T follicular helper cell (primary cell): ENCODE data around the gene FMO4.
A peak's percentile ranks its signal among the peaks of the same experiment; 100 is the strongest.
"Not testable (repeated sequence)": the region's sequence is repeated elsewhere in the genome, so short reads cannot be mapped to it uniquely, and the experiment has no call there.

Source experiments
- DNase-seq: peaks from one replicate; pipeline ENCODE4 v3.0.0-alpha.2; 2020; ENCODE audit warnings: low read depth
- total RNA-seq, 2 experiments: gene quantifications; one replicate each; lab custom pipeline; 2026; lab: John Stamatoyannopoulos, UW

The FMO4 gene, protein sequence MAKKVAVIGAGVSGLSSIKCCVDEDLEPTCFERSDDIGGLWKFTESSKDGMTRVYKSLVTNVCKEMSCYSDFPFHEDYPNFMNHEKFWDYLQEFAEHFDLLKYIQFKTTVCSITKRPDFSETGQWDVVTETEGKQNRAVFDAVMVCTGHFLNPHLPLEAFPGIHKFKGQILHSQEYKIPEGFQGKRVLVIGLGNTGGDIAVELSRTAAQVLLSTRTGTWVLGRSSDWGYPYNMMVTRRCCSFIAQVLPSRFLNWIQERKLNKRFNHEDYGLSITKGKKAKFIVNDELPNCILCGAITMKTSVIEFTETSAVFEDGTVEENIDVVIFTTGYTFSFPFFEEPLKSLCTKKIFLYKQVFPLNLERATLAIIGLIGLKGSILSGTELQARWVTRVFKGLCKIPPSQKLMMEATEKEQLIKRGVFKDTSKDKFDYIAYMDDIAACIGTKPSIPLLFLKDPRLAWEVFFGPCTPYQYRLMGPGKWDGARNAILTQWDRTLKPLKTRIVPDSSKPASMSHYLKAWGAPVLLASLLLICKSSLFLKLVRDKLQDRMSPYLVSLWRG
- 1.8 to 2.0 reads per million in 2 experiments for total RNA-seq

- DNase-seq, result peak; percentile 80
Measured at GRCh38 chr1:171313835-171314320, at the start of gene FMO4. Gene FMO4 (plus strand): TSS chr1:171314183. CDS start chr1:171319826, 5,643 bp downstream.

GRCh38 chr1:171265686-171266085 lies 48.3 kb upstream of the FMO4 start:
- no peak for DNase-seq

GRCh38 chr1:171266930-171267329 lies 47.1 kb upstream of the FMO4 start:
- DNase-seq, result no peak

GRCh38 chr1:171267391-171267790 lies 46.6 kb upstream of the FMO4 start:
- DNase-seq, result no peak

- DNase-seq, result no peak
Measured at GRCh38 chr1:171270806-171271205, 43.2 kb upstream of the FMO4 start.

GRCh38 chr1:171277534-171277933 lies 36.4 kb upstream of the FMO4 start:
- DNase-seq, result no peak

DNA sequence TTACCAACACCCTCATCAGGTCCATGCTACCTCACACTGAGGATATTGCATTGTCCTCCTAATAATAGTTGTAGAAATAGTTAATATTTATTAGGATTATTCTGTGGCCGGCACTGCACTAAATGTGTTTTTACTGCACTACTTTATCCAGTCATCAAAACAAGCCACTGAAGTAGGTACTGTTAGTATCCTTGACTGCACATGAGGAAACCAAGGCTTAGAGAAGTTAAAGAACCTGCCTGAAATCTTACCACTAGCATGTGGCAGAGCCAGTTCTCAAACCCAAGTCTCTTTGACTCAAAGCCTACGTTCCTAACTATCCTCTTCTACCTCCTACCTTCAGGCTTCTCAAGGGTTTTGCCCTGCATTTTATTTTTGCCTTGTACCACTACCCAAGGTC lies 34.7 kb upstream of the FMO4 start:
- DNase-seq, result no peak

GRCh38 chr1:171279678-171280077 lies 34.3 kb upstream of the FMO4 start:
- DNase-seq, result no peak

GRCh38 chr1:171280599-171280998 lies 33.4 kb upstream of the FMO4 start:
- no peak for DNase-seq

DNA sequence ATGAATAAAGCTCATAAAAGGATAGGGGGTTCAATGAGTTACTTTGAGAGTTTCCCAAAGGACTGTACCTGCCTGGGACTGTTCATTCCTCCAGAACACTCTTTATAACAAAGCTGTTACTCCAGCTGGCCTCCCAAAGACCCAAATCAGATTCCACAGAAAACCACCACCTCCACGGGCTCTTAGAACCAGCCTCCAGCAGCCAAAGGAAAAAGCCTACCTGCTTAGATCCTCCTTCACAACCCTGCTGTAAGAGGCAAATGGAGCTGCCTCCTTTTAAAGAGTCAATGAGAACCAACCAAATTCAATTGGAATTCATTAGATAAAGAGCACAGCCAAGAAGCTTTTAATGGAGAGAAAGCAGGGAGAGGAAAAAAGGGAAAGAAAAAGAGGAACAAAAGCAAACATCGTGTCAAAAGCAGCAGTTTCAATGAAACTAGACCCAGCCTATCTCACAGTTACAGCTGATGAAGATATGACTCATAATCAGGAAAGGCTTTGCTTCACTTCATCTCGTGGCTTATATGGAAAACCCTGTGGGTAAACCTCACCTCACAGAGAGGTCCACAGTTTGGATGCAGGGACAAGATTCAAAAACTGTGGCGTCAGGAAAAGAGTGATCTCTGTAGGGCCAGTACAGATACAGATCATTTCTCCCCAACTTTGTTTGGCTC lies 27.8 kb upstream of the FMO4 start:
- no peak for DNase-seq

DNA sequence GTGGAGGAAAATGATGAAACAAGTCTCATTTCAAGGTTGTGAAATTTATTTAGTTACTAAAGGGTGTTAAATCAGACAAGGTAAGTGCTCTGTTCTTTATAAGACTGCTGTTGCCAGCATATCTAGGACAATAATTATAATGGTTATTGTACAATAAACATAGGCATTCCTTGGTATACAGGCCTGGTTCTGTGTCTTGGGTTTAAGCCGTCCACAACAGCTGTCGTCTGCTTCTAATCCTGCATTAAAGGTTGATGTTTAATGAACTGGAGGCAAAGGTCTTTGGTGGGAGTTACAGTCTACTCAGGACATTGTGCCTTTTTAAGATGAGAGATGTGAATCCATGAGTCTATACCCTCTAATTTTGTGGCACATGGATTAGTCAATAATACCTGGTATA lies 23.4 kb upstream of the FMO4 start:
- no peak for DNase-seq

DNA sequence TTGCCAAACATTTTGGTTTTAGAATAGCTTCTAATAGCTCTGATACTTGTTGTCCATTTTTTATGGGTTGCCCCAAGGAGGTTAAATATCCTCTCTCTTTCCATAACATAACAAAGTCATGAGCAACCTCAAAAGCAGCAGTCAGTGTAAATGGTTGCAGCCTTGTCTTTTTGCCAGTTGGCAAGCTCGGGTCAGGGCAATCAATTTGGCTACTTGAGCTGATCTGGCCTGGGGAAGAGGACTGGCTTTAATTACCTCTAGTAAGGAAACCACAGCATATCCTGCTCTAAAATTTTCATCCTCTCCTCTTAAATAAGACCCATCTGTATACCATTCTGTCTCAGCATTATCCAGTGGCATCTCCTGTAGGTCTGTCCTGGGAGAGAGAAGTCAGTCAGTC lies 21.2 kb upstream of the FMO4 start:
- no peak for DNase-seq

DNA sequence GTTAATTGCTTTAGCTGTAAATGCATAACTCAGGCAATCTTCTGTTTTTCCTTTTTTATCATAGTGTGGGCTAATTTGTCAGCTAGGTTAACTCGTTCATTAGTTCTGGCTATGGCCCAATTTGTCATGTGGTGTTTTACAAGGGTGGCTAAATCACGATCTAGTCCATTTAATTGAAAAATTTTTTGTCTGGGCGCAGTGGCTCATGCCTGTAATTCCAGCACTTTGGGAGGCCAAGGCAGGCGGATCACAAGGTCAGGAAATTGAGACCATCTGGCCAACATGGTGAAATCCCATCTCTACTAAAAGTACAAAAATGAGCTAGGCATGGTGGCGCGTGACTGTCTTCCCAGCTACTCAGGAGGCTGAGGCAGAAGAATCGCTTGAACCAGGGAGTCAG lies 18.6 kb upstream of the FMO4 start:
- DNase-seq, result not testable (repeated sequence)

- no peak for DNase-seq
Measured at GRCh38 chr1:171295821-171296220, 18.2 kb upstream of the FMO4 start.

DNA sequence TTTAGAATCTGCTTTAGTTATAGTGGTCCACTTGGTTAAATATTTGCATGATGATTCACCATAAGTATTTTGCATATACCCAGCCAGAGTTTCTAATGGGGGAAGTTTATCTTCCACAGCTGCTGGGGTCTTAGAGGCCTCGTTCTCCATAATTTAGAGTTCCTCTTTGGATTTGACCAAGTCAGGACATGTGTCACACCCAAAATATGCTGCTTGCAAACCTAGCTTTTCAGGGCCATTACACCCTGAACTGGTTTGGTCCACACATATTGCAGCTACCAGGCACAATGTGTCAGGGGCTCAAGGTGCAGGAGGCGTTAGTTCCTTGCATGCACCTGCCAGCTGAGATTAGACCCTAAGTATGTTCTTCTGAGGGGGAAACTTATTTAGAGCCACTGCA lies 17.1 kb upstream of the FMO4 start:
- DNase-seq, result no peak

DNA sequence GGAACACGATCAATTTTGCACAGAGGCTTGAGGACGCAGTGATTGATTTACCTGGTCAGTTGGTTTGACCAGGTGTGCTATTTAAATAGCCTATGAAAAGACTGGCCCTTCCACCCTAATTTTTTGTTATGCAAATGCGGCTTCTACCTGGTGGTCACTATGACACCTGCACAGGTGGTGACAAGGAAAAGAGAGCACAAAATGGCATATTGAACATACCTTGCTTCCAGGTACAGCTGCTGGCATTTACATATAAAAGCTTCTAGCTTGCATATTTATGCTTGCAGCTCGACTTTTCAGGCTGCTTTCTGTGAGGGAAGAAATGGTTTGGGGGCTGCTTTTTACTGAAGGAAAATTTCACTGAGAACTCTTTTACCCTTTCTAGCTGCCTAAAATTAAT lies 15.3 kb upstream of the FMO4 start:
- DNase-seq, result no peak

DNA sequence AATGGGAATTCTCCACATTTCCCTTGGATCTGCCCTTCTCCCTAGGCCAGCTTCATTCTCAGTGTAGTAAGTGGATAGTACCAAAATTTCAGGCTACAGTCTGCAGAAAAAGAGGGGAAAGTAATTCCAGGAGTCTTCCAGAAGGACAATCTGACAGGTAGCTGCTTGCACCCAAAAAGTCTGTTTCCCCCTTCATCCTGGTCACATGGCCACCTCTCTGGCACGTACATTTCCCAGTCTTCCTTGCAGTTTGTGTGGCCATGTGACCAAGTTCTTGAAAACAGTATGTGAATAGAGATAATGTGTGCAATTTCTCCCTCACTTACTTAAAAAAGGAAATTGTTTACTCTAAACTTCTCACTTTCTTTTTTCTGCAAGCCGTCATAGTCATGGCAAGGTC lies 14.6 kb upstream of the FMO4 start:
- DNase-seq, result no peak

DNA sequence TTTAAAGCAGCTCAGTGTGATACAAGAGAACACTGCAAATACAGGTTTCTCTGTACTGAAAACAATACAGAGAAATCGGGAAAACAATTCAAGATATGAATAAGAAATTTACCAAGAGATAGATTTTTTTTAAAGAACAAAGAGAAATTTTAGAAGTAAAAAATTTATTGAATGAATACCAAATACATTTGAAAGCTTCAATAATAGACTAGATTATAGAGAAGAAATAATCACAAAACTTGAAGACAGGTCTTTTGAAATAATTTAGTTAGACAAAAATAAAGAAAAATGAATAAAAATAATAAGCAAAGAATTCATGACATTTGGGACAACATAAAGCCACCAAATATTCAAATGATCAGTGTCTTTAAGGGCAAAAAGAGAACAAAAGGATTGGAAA lies 13.6 kb upstream of the FMO4 start:
- no peak for DNase-seq

DNA sequence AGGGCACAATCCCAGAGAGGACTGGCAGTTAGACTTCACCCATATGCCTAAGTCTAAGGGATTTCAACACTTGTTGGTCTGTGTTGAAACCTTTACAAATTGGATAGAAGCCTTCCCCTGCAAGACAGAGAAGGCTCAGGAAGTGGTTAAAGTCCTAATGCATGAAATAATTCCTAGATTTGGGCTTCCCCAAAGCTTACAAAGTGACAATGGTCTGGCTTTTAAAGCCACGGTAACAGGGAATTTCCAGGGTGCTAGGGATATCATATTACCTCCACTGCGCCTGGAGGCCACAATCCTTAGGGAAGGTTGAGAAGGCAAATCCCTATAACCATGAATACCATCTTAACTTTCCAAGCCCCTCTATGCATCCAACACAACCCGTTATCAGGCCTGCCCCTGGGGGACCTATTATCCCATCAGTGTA lies 3.3 kb upstream of the FMO4 start:
- no peak for DNase-seq

DNA sequence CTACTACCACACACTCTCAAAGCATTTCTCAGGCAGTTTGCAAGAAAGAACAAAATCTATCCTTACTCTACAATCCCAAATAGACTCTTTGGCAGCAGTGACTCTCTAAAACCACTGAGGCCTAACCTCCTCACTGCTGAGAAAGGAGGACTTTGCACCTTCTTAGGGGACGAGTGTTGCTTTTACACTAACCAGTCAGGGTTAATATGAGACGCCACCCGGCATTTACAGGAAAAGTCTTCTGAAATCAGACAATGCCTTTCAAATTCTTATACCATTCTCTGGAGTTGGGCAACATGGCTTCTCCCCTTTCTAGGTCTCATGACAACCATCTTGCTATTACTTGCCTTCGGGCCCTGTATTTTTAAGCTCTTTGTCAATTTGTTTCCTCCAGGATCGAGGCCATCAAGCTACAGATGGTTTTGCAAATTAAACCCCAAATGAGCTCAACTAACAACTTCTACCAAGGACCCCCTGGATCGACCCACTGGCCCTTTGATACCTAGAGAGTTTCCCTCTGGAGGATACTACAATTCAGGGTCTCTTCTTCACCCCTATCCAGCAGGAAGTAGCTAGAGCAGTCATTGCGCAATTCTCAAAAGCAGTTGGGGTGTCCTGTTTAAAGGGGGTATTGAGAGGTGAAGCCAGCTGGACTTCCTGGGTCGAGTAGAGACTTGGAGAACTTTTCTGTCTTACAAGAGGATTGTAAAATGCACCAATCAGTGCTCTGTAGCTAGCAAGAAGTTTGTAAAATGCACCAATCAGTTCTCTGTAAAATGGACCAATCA lies 2.0 kb upstream of the FMO4 start:
- no peak for DNase-seq

- no peak for DNase-seq
Measured at GRCh38 chr1:171313319-171313834, 606 bp upstream of the FMO4 start.

GRCh38 chr1:171329251-171329650 lies 15.3 kb downstream of the FMO4 start:
- DNase-seq, result no peak
